ENCODE results near the gene SLC6A11.

Gene SLC6A11

DNA sequence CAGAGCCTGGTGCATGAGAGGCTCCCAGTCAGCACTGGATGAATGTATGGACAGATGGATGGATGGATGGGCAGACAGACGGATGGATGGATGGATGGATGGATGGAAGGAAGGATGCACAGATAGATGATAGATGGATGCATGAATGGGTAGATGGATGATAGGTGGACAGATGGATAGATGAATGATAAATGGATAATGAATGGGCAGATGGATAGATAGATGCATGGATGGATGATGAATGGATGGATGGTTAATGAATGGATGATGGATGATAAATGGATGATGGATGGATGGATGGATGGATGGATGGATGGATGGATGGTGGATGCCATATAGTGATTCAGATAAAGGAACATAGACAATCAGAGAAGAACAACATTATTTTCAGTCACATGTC, 71.0 kb downstream of the SLC6A11 start:
- DNase-seq (ENCODE audit: low read depth, low spot score) = no peak

- no peak for DNase-seq (ENCODE audit: low read depth, low spot score)
Measured at GRCh38 chr3:10888518-10889090, 72.6 kb downstream of the SLC6A11 start.

GRCh38 chr3:10889206-10889960, 73.4 kb downstream of the SLC6A11 start:
- no peak for DNase-seq (ENCODE audit: low read depth, low spot score)

DNA sequence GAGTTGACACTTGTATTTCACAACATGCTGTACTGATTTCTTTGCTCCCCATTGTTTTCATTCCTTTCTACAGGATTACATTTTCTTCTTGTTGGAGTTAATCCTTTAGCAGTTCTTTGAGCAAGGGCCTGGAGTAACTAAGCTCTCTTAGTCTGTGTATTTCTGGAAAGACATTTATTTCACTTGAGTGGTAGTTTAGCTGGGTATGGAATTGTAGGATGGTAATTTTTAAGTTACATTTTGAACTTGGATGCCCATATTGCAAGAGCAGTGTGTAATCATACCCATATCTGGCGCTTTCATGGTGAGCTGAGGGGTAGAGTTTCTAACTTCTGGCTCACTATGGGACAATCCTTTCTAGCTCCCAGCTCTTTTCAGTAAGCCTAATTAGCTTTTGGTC, 74.6 kb downstream of the SLC6A11 start:
- no peak for DNase-seq (ENCODE audit: low read depth, low spot score)

GRCh38 chr3:10892622-10893021, 76.6 kb downstream of the SLC6A11 start:
- no peak for DNase-seq (ENCODE audit: low read depth, low spot score)

DNA sequence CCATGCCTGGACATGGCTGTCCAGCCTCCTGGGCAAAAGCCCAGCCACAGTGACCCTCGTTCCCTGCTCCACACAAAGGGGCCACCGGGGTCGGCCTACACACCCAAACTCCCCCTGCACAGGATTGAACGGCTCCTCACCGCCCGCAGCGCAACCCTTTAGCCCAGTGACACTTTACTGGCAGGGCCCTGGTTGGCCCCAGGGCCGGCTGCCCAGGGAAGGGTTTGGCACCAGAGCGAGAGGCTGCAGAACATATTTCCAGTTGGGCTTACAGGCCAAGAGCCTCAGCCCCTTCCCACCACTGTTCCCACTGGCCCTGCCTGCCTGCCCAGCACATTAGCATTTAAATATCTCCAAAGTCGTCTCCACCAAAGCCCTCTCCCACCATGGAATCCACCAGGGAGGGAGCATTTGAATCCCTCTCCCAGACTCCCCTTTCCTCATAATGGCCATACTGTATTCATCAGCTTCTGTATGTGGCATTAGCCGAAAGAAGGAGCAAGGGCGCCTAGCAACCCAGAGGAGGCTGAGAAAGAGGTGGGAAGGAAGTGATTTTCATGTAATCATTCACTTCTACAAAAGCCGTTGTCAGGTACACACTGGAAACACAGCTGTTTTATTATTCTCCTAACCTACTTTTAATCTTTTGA, 85.4 kb downstream of the SLC6A11 start:
- no peak for DNase-seq (ENCODE audit: low read depth, low spot score)

DNA sequence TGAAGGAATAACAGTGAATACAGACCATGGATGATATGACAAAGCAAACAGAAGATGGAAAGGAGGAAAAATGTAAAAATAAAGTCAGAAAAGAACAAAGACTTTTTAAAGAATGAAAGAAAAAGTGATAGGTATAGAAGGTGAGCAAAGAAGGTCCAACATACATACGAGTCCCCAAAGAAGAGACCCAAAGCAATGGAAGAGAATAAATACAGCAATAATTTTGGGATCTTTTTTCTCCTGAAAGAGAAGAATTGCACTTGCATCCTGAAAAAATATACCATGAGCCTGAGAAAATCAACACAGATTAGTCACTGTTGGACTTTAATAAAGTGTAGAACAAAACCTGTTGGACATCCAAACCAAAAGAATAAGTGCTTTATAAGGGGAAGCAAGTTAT, 91.2 kb downstream of the SLC6A11 start:
- no peak for DNase-seq (ENCODE audit: low read depth, low spot score)

DNA sequence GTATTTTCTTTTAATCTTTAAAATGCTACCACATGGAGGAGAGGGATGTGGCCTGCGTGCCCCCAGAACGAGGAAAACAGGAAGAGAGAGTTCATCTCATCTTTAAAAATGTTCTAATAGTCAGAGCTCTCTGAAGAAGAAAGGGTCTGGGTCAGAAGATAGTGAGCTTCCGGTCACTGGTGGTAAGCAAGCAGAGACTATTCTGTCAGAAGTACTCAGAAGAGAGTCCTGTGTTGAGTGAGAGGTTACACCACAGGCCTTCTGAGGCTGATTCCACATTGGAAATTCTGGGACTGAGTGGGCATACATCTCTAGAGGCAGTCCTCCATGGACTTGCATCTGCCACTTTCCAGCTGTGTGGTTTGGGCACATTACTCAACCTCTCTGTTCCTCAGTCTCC, 94.3 kb downstream of the SLC6A11 start:
- DNase-seq (ENCODE audit: low read depth, low spot score) = no peak

DNA sequence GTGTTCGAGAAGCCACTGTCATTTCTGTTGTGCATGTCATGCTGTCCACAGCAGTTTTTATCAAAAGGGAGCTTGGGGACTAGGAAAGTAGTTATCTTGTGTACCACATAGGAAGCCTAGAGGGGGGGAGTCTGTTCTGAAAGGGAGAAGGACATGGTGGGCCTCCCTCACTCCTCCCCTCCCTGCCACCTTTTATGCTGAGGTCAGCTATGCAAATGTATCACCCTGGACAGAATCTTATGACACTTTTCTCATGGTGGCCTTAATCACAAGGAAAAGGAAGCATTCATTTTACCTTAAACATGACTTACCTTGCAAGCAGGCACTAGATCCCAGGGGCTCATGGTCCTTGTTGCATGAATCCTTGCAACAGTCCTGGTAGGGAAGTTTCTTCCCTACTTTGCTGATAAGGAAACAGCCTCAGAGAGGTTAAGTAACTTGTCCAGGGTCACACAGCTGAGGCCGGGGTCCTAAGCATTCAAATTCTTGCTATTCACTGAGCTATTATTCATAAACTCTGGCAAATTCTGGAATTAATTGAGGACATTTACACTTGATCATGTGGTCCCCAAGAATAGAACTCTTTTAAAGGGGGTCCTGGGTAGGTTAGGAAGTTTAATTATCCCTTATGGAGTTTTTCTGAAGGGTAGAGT, 95.4 kb downstream of the SLC6A11 start:
- no peak for DNase-seq (ENCODE audit: low read depth, low spot score)

GRCh38 chr3:10912786-10913185, 96.8 kb downstream of the SLC6A11 start:
- DNase-seq (ENCODE audit: low read depth, low spot score) = no peak

DNA sequence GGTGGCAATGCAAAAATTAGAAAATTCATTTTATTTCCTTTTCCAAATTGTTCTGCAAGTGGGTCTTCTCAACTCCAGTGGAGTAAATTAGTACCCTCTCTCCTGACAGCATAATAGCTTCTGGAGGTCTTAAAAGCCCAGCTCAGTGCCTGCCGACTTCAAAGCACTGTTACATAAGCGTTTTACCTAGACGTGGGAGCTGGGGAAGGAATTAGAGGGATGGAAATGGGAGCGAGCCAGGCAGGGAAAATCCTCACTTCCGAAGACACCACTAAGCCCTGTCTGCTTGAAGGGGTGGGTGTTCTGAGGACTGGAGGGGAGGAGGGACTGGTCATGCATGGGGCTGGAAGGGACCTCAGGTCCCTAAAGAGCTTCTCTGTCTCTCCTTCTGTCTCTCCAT, 99.3 kb downstream of the SLC6A11 start:
- DNase-seq (ENCODE audit: low read depth, low spot score) = no peak

DNA sequence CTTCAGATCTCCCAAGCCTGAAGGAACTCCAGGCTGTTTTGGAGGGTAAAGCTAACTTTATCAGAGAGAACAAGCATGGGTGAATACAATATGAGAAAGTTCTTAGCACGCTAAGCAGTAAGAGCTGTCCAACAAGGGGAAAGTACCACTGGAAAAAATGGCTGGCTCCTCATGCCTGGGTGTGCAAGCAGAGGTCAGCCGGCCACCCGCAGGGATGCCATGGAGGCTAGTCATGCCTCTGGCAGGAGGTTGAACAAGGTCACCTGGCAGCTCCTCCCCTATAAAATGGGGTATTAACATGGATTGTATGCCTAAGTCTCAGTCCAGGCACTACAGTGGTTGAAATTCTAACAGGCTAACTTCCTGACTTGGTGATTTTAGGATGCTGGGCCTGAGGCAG, 101.1 kb downstream of the SLC6A11 start:
- no peak for DNase-seq (ENCODE audit: low read depth, low spot score)

DNA sequence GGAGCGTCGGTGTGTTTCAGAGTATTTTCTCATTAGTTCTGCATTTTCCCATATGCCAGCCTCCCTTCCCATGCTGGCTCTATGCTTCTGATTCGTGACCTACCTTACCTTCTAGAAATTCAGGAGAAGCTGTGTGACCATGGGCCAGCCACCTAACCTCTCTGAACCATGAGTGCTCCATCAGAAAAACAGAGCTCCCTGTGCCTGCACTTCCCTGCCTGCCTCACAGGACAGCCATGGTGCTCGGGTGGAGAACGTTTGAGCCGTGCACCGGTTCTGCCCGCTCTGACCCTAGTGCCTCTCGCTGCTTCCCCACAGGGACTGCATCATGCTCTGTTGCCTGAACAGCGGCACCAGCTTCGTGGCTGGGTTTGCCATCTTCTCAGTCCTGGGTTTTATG, 102.0 kb downstream of the SLC6A11 start:
- DNase-seq (ENCODE audit: low read depth, low spot score) = no peak

- no peak for DNase-seq (ENCODE audit: low read depth, low spot score)
Measured at GRCh38 chr3:10919636-10920035, 103.6 kb downstream of the SLC6A11 start.

DNA sequence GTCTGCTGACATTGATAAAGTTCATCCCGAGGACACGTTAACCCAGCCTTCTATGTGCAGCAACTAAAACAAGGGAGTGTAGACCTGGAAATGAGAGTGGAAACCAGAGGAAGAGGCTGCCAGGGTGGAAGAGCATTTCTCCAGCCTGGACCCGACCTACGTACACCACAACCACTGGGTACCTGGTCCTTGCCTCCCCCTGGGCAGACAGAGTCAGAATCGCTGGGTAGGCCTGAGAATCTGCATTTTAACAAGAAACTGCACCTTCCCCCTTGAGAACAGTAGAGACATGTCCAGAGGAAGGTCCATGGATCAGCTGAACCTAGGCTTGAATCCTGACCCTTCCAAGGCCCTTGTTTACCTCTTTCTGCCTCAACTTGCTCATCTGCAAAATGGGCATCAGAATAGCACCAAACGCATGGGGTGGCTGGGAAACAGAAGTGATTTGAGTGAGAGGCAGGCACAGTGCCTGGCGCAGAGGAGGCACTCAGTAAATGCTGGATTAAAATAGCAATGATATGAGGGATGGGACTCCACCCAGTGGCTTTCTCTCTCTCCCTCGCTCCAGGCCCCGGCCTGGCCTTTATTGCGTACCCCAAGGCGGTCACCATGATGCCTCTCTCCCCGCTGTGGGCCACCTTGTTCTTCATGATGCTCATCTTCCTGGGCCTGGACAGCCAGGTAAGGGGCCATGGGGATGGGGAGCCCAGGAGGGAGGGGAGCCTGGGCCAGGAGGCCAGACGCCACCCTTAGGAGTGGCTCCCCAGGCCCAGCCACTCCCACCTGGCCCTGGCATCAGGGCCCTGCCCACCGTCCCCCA, 109.6 kb downstream of the SLC6A11 start:
- DNase-seq (ENCODE audit: low read depth, low spot score) = no peak

GRCh38 chr3:10926256-10926810, 110.3 kb downstream of the SLC6A11 start:
- no peak for DNase-seq (ENCODE audit: low read depth, low spot score)

DNA sequence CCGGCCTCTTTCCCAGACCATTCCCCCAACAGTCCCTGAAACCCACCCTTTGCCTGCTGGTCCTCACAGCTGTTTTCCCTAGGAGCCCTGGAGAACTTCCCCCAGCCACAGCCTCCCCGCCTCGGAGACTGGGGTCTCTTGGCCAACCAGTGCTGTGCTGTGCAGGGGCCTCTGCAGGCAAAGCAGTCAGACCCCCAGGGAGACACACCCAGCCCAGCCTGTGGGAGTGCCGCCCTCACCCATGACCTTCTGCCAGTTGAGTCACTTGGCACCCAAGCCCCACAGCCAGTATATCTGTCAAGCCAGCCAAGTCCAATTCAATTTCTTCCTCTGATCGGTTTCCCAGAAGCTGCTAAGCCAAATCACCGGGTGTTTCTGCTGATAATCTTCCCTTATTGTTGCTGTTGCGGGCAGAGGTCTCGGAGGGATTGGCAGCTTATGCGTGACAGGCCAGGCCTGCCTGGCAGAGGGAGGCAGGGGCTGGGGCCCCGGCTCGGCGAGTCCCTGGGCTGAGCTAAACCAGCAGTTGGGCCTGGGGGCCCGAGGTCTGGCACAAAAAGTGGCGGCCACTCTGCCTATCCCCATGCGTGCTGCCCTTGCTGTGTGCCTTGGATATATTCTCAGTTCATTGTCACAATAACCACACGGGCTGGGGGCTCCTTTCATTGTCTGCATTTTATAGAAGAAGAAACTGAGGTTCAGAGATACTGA, 110.9 kb downstream of the SLC6A11 start:
- no peak for DNase-seq (ENCODE audit: low read depth, low spot score)

- no peak for DNase-seq (ENCODE audit: low read depth, low spot score)
Measured at GRCh38 chr3:10927551-10927950, 111.5 kb downstream of the SLC6A11 start.

DNA sequence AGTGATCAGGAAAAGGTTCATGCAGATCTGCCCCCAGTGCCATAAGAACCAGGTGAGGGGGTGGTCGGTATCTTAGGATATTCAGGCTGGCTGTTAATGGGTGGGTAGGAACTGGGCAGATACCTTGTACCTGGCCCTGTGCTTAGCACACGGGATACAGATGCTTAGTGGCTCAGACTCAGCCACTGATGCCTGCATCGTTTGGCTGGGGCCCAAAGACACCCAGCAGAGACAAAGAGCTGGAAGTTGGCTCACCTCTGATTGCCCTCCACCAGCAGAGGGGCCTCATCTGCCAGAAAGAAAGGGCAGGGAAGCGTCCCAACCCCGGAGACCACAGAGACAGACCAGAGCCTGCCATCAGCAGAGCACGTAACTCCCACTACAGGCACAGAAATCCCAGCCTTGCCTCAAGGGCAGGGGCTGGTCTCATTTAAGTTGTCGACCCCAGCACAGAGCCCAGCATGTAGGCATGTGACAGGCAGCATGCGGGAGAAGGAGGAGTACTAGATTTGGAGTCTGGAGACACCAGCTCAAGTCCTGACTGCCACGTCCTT, 112.5 kb downstream of the SLC6A11 start:
- DNase-seq (ENCODE audit: low read depth, low spot score) = no peak

DNA sequence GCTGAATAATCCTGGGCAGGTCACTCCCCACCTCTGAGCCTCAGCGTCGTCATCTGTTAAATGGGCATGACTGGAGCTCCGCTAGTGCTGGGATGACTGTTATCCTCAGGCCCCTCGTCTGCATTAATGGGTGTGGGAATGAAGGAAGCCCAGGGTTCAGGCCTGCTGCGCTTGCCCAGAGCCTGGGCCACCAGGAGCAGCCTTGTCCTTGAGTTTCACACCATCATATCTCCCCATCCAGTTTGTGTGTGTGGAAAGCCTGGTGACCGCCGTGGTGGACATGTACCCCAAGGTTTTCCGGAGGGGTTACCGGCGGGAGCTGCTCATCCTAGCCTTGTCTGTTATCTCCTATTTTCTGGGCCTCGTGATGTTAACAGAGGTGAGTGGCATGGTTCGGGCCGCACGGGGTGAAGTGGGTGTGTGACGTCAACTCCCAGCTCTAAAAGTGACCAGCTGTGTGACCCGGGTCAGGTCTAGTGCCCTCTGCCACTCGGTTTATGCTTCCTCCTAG, 113.0 kb downstream of the SLC6A11 start:
- no peak for DNase-seq (ENCODE audit: low read depth, low spot score)
